HG03060 (cell line): Measurements from ENCODE around the gene GPATCH2L.

Experiments
- ATAC-seq: cut with Tn5 transposase; IDR thresholded peaks from one replicate; pipeline ENCODE4 v1.9.1; 2021; ENCODE audit warnings: low read depth, moderate number of reproducible peaks; ENCODE audit not compliant: unreplicated experiment

GPATCH2L gene

GRCh38 chr14:76151398-76152332 lies at the start of gene GPATCH2L:
Gene GPATCH2L, plus strand, starts transcription at chr14:76151922. Its CDS starts 2,442 bp downstream, at chr14:76154364.
- peak; percentile 47 for ATAC-seq

GRCh38 chr14:76104802-76105355 lies 46.8 kb upstream of the GPATCH2L start:
- no peak for ATAC-seq

GRCh38 chr14:76106188-76106587 lies 45.5 kb upstream of the GPATCH2L start:
- ATAC-seq, result no peak

- no peak for ATAC-seq
Observed at GRCh38 chr14:76109087-76109880, 42.4 kb upstream of the GPATCH2L start.

GRCh38 chr14:76112889-76113624 lies 38.7 kb upstream of the GPATCH2L start:
- no peak for ATAC-seq

- ATAC-seq, result no peak
Observed at GRCh38 chr14:76113691-76114090, 38.0 kb upstream of the GPATCH2L start.

GRCh38 chr14:76115010-76115422 lies 36.7 kb upstream of the GPATCH2L start:
- ATAC-seq, result no peak

GRCh38 chr14:76117789-76118484 lies 33.8 kb upstream of the GPATCH2L start:
- ATAC-seq, result no peak

- ATAC-seq, result no peak
Observed at GRCh38 chr14:76118594-76118993, 33.1 kb upstream of the GPATCH2L start.

- no peak for ATAC-seq
Observed at GRCh38 chr14:76121089-76121748, 30.5 kb upstream of the GPATCH2L start.

GRCh38 chr14:76123426-76124225 lies 28.1 kb upstream of the GPATCH2L start:
- ATAC-seq, result no peak

- ATAC-seq, result no peak
Observed at GRCh38 chr14:76125511-76125910, 26.2 kb upstream of the GPATCH2L start.

- no peak for ATAC-seq
Observed at GRCh38 chr14:76126076-76126475, 25.6 kb upstream of the GPATCH2L start.

GRCh38 chr14:76129851-76130576 lies 21.7 kb upstream of the GPATCH2L start:
- ATAC-seq, result no peak

- no peak for ATAC-seq
Observed at GRCh38 chr14:76131071-76131965, 20.4 kb upstream of the GPATCH2L start.

- ATAC-seq, result no peak
Observed at GRCh38 chr14:76133103-76133502, 18.6 kb upstream of the GPATCH2L start.

- no peak for ATAC-seq
Observed at GRCh38 chr14:76134231-76134630, 17.5 kb upstream of the GPATCH2L start.
